HCT116 (cell line): ENCODE measurements around the gene ACTRT2. TPM values are rescaled to one million over a fixed set of nuclear protein-coding genes. Genes with fewer than 3 reads are reported as not detected.

Experiments
- ATAC-seq: fragments of 200-7000 bp; cut with Tn5 transposase; 2 replicates; pipeline ENCODE4 v1.9.1; 2020; ENCODE audit warnings: mild to moderate bottlenecking, moderate library complexity
- BruUV-seq: library from RNA; stranded (reverse); fragments of 400-500 nt; replicated peaks from 2 replicates; lab custom pipeline; 2021; lab: Mats Ljungman, UMichigan
- CTCF ChIA-PET: fragments of 300-600 bp; sonication (Branson Sonifier 250); formaldehyde crosslinking; loops from one replicate; lab custom pipeline; 2021; ENCODE audit warnings: antibody characterized with exemption; lab: Charles Lee
- POLR2A ChIA-PET: fragments of 300-600, 350-600 bp; sonication (Branson Sonifier 250); formaldehyde crosslinking; loops from one replicate; lab custom pipeline; 2021; ENCODE audit warnings: antibody characterized with exemption; lab: Charles Lee
- RAD21 ChIA-PET, 2 experiments: fragments of 300-600 bp; sonication (Branson Sonifier 250); formaldehyde crosslinking; loops; one replicate each; lab custom pipeline; 2023; ENCODE audit warnings: low total read pairs in 2 of 2; ENCODE audit not compliant: uncharacterized antibody in 2 of 2, unreplicated experiment in 2 of 2, low non-redundant PET in 1 of 2; lab: Charles Lee
- DNase-seq: peaks from one replicate; pipeline ENCODE4 v3.0.0-alpha.2; 2010; ENCODE audit warnings: low read depth, low spot score
- H2AFZ ChIP-seq: fragments of 200-600 bp; shearing (Covaris generic), sonication (generic); 2 replicates; pipeline ENCODE4 v1.6.1; 2017; ENCODE audit warnings: low read depth, mixed run types, mixed read lengths, antibody characterized with exemption, low read length; ENCODE audit not compliant: poor library complexity, severe bottlenecking
- H3K27ac ChIP-seq: 2 replicates; pipeline ENCODE4 v1.5.1; 2012; ENCODE audit warnings: low read depth, low read length
- H3K27me3 ChIP-seq: fragments of 200-600 bp; sonication (generic); 2 replicates; pipeline ENCODE4 v1.6.1; 2016; ENCODE audit warnings: mixed run types, low read length, mixed read lengths; ENCODE audit not compliant: insufficient read depth
- H3K36me3 ChIP-seq, 2 experiments: fragments of 200-500 bp in 1 of 2; fragments of 200-600 bp in 1 of 2; sonication (Bioruptor generic) in 1 of 2; sonication (generic) in 1 of 2; 2 replicates each; pipeline versions ENCODE4 v1.5.1 to v1.6.1; 2014 to 2016; ENCODE audit warnings: low read length in 2 of 2, inconsistent platforms in 1 of 2, mixed read lengths in 1 of 2, mixed run types in 1 of 2; ENCODE audit not compliant: insufficient read depth in 2 of 2, control insufficient read depth in 1 of 2
- H3K4me1 ChIP-seq, 2 experiments: fragments of 200-600 bp in 1 of 2; sonication (generic) in 1 of 2; 2 replicates each; pipeline versions ENCODE4 v1.5.1 to v1.6.1; 2012 to 2017; ENCODE audit warnings: low read length in 2 of 2, inconsistent platforms in 1 of 2, mild to moderate bottlenecking in 1 of 2, mixed read lengths in 1 of 2, mixed run types in 1 of 2, moderate library complexity in 1 of 2; ENCODE audit not compliant: insufficient read depth in 2 of 2, control insufficient read depth in 1 of 2
- H3K4me2 ChIP-seq: fragments of 200-600 bp; sonication (generic); 2 replicates; pipeline ENCODE4 v1.6.1; 2017; ENCODE audit warnings: mixed run types, low read length, mixed read lengths
- H3K4me3 ChIP-seq, 2 experiments: fragments of 200-600 bp in 1 of 2; sonication (generic) in 1 of 2; replicated peaks in 1 of 2; 2 replicates each; pipeline ENCODE4 v1.5.1; 2011 to 2016; ENCODE audit warnings: low read length in 2 of 2, control low read depth in 1 of 2, low read depth in 1 of 2, mild to moderate bottlenecking in 1 of 2, mixed read lengths in 1 of 2, mixed run types in 1 of 2
- H3K79me2 ChIP-seq: fragments of 200-600 bp; sonication (generic); 2 replicates; pipeline ENCODE4 v1.6.1; 2017; ENCODE audit warnings: mild to moderate bottlenecking, mixed run types, low read length, moderate library complexity, mixed read lengths; ENCODE audit not compliant: insufficient read depth
- H3K9ac ChIP-seq: fragments of 200-600 bp; sonication (generic); 2 replicates; pipeline ENCODE4 v1.6.1; 2016; ENCODE audit warnings: low read length, mixed read lengths
- H3K9me2 ChIP-seq: fragments of 200-600 bp; sonication (generic), shearing (Covaris generic); 2 replicates; pipeline ENCODE4 v1.6.1; 2017; ENCODE audit warnings: mixed run types, mild to moderate bottlenecking, moderate library complexity; ENCODE audit not compliant: insufficient read depth
- H3K9me3 ChIP-seq, 2 experiments: fragments of 200-500 bp in 1 of 2; fragments of 200-600 bp in 1 of 2; sonication (Bioruptor generic) in 1 of 2; sonication (generic) in 1 of 2; 2 replicates each; pipeline ENCODE4 v1.6.1; 2014 to 2017; ENCODE audit warnings: low read length in 2 of 2, mixed read lengths in 2 of 2, inconsistent platforms in 1 of 2, low read depth in 1 of 2, mild to moderate bottlenecking in 1 of 2, mixed run types in 1 of 2, moderate library complexity in 1 of 2; ENCODE audit not compliant: control insufficient read depth in 1 of 2, insufficient read depth in 1 of 2
- H4K20me1 ChIP-seq: fragments of 200-600 bp; sonication (generic), shearing (Covaris generic); 2 replicates; pipeline ENCODE4 v1.6.1; 2017; ENCODE audit warnings: mixed run types, mild to moderate bottlenecking, moderate library complexity; ENCODE audit not compliant: insufficient read depth
- CBX3 ChIP-seq: IDR thresholded peaks from 2 replicates; pipeline ENCODE4 v1.6.1; 2012; ENCODE audit warnings: low read depth
- CEBPB ChIP-seq: IDR thresholded peaks from 2 replicates; pipeline ENCODE4 v1.6.1; 2012; ENCODE audit warnings: low read depth
- ELF1 ChIP-seq: IDR thresholded peaks from 2 replicates; pipeline ENCODE4 v1.6.1; 2012; ENCODE audit warnings: low read depth, borderline replicate concordance
- EZH2phosphoT487 ChIP-seq: fragments of 200-600 bp; IDR thresholded peaks from 2 replicates; pipeline ENCODE4 v1.6.1; 2018; ENCODE audit warnings: antibody characterized with exemption, borderline replicate concordance
- FOSL1 ChIP-seq: IDR thresholded peaks from 2 replicates; pipeline ENCODE4 v1.6.1; 2012; ENCODE audit warnings: low read depth
- JUND ChIP-seq: IDR thresholded peaks from 2 replicates; pipeline ENCODE4 v1.6.1; 2012
- POLR2A ChIP-seq: IDR thresholded peaks from 2 replicates; pipeline ENCODE4 v1.7.0; 2011; ENCODE audit warnings: borderline replicate concordance; ENCODE audit not compliant: insufficient read depth, insufficient read length; ENCODE audit errors: extremely low read depth
- POLR2AphosphoS5 ChIP-seq: IDR thresholded peaks from 2 replicates; pipeline ENCODE4 v1.6.1; 2011; ENCODE audit warnings: mild to moderate bottlenecking, low read depth, low read length, moderate library complexity
- SIN3A ChIP-seq: IDR thresholded peaks from 2 replicates; pipeline ENCODE4 v1.6.1; 2012; ENCODE audit warnings: low read depth
- SRF ChIP-seq: IDR thresholded peaks from 2 replicates; pipeline ENCODE4 v1.6.1; 2012; ENCODE audit warnings: low read depth
- TCF7L2 ChIP-seq: IDR thresholded peaks from 2 replicates; pipeline ENCODE4 v1.7.0; 2011; ENCODE audit warnings: borderline replicate concordance, inconsistent platforms; ENCODE audit not compliant: insufficient read depth, insufficient read length; ENCODE audit errors: extremely low read depth
- YY1 ChIP-seq: IDR thresholded peaks from 2 replicates; pipeline ENCODE4 v1.6.1; 2011; ENCODE audit warnings: low read length, low read depth, moderate library complexity, mild to moderate bottlenecking; ENCODE audit not compliant: insufficient replicate concordance; ENCODE audit errors: extremely low read depth
- ZFX ChIP-seq: fragments of 450-650 bp; IDR thresholded peaks from 2 replicates; pipeline ENCODE4 v1.6.1; 2017
- ZNF274 ChIP-seq: fragments of 200-500 bp; sonication (Bioruptor generic); IDR thresholded peaks from 2 replicates; pipeline ENCODE4 v1.6.1; 2014; ENCODE audit warnings: mild to moderate bottlenecking, low read depth, low read length, inconsistent platforms
- intact Hi-C: fragments of 100-400 bp; cut with micrococcal nuclease; formaldehyde crosslinking; loops from 2 replicates; pipeline ENCODE4 v1.10.0; 2022
- total RNA-seq: library from RNA; stranded (reverse); gene quantifications from one replicate; pipeline ENCODE4 v1.2.1, GENCODE V29; 2021; ENCODE audit not compliant: unreplicated experiment
- TF ChIP-seq, protein P1 (sequence below): IDR thresholded peaks from 2 replicates; pipeline ENCODE4 v1.6.1; 2012; ENCODE audit warnings: low read depth
- TF ChIP-seq, protein P2 (sequence below): IDR thresholded peaks from 2 replicates; pipeline ENCODE4 v1.6.1; 2012
- TF ChIP-seq, protein P3 (sequence below): IDR thresholded peaks from 2 replicates; pipeline ENCODE4 v1.6.1; 2012

Gene ACTRT2
- total RNA-seq, 1 experiment from 2014 or later = not detected

DNA sequence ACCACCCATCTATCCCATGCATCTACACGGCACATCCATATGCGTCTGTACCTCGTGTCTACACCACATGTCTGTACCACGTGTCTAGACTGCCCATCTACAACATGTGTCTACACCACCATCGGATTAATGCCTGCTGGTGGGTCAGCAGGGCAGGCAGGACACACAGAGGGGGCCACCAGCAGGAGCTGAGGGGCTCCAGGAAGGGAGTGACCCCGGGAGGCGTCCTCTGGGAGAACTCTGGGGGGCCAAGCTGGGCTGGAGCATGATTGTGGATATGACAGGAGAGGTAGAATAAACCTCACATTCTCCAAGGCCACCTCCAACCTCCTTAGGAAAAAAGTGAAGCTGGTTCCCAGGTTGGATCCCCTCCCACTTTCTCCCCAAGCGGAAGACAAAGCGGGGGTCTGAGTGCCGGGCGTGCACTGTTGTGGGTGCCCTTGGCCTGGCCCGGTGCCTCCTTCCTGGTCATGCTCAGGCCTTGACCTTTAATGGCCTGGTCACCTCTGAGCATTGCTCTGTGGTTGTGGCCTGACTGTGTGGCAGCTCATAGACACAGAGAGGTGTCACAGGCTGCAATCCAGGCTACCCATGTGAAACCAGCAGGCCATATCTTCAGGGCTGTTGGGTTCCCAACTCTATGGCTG lies 881 bp upstream of the ACTRT2 start:
- no peak overlapping the region for H3K27ac ChIP-seq
- DNase-seq = no peak
- no peak overlapping the region for H3K4me3 ChIP-seq
- H3K9ac ChIP-seq = no peak overlapping the region
- H3K4me1 ChIP-seq = no peaks in the 10 kb centered on the region
- BruUV-seq = no TSS peak
- no peak overlapping the region for H3K4me2 ChIP-seq
- ATAC-seq = no peak
- H3K79me2 ChIP-seq = no peaks in the 10 kb centered on the region
- ChIA-PET POLR2A (no interaction called here), CTCF (no interaction called here), RAD21 (no interaction called here)
- H4K20me1 ChIP-seq = no peaks in the 10 kb centered on the region
- H3K27me3 ChIP-seq = peaks cover 4% of the 10 kb centered on the region; the same call in 1 of the 2 replicates
- no peaks in the 10 kb centered on the region for H3K36me3 ChIP-seq
- no peaks in the 10 kb centered on the region for H3K9me2 ChIP-seq
- TF ChIP-seq CBX3 (no peak), ELF1 (no peak), POLR2A (no peak), YY1 (no peak), SRF (no peak)
- intact Hi-C loops = no loop called here
- no peaks in the 10 kb centered on the region for H3K9me3 ChIP-seq
- no peak overlapping the region for H2AFZ ChIP-seq

DNA sequence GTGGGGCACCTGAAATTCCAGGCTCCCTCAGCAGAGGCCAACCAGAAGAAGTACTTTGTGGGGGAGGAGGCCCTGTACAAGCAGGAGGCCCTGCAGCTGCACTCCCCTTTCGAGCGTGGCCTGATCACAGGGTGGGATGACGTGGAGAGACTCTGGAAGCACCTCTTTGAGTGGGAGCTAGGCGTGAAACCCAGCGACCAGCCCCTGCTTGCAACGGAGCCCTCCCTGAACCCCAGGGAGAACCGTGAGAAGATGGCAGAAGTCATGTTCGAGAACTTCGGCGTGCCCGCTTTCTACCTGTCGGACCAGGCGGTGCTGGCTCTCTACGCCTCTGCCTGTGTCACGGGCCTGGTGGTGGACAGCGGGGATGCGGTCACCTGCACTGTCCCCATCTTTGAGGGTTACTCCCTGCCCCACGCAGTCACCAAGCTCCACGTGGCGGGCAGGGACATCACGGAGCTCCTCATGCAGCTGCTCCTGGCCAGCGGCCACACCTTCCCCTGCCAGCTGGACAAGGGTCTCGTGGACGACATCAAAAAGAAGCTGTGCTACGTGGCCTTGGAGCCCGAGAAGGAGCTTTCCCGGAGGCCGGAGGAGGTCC lies 634 bp downstream of the ACTRT2 start:
- Histone ChIP-seq H3K27me3 (peaks cover 4% of the 10 kb centered on the region; the same call in 1 of the 2 replicates), H4K20me1 (no peaks in the 10 kb centered on the region), H3K4me1 (no peaks in the 10 kb centered on the region), H3K9me2 (no peaks in the 10 kb centered on the region), H3K79me2 (no peaks in the 10 kb centered on the region), H2AFZ (no peak overlapping the region), H3K4me2 (no peak overlapping the region), H3K27ac (no peak overlapping the region), H3K4me3 (no peak overlapping the region), H3K9ac (no peak overlapping the region), H3K9me3 (no peaks in the 10 kb centered on the region), H3K36me3 (no peaks in the 10 kb centered on the region)
- CTCF ChIA-PET = no interaction called here
- BruUV-seq = no TSS peak
- ATAC-seq = no peak
- RAD21 ChIA-PET = no interaction called here
- intact Hi-C loops = no loop called here
- POLR2A ChIA-PET = no interaction called here
- DNase-seq = no peak
- no peak for TF ChIP-seq FOSL1
- TF ChIP-seq, protein P1, sequence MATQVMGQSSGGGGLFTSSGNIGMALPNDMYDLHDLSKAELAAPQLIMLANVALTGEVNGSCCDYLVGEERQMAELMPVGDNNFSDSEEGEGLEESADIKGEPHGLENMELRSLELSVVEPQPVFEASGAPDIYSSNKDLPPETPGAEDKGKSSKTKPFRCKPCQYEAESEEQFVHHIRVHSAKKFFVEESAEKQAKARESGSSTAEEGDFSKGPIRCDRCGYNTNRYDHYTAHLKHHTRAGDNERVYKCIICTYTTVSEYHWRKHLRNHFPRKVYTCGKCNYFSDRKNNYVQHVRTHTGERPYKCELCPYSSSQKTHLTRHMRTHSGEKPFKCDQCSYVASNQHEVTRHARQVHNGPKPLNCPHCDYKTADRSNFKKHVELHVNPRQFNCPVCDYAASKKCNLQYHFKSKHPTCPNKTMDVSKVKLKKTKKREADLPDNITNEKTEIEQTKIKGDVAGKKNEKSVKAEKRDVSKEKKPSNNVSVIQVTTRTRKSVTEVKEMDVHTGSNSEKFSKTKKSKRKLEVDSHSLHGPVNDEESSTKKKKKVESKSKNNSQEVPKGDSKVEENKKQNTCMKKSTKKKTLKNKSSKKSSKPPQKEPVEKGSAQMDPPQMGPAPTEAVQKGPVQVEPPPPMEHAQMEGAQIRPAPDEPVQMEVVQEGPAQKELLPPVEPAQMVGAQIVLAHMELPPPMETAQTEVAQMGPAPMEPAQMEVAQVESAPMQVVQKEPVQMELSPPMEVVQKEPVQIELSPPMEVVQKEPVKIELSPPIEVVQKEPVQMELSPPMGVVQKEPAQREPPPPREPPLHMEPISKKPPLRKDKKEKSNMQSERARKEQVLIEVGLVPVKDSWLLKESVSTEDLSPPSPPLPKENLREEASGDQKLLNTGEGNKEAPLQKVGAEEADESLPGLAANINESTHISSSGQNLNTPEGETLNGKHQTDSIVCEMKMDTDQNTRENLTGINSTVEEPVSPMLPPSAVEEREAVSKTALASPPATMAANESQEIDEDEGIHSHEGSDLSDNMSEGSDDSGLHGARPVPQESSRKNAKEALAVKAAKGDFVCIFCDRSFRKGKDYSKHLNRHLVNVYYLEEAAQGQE = no peak
- no peak for TF ChIP-seq SIN3A
- TF ChIP-seq CEBPB = no peak
- no peak for TF ChIP-seq POLR2A
- TF ChIP-seq POLR2AphosphoS5 = no peak
- TF ChIP-seq, protein P2, sequence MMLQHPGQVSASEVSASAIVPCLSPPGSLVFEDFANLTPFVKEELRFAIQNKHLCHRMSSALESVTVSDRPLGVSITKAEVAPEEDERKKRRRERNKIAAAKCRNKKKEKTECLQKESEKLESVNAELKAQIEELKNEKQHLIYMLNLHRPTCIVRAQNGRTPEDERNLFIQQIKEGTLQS = no peak
- no peak for TF ChIP-seq ZNF274
- no peak for TF ChIP-seq SRF
- TF ChIP-seq ELF1 = no peak
- no peak for TF ChIP-seq ZFX
- TF ChIP-seq YY1 = no peak
- TF ChIP-seq, protein P3, sequence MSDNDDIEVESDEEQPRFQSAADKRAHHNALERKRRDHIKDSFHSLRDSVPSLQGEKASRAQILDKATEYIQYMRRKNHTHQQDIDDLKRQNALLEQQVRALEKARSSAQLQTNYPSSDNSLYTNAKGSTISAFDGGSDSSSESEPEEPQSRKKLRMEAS = no peak
- TF ChIP-seq TCF7L2 = no peak
- no peak for TF ChIP-seq EZH2phosphoT487
- TF ChIP-seq JUND = no peak
